Neural cell (in vitro differentiated cells): Measurements from ENCODE around the gene UTP18. TPM values are rescaled to one million over a fixed set of nuclear protein-coding genes. Genes with fewer than 3 reads are reported as not detected.
"Not testable (repeated sequence)": the region's sequence is repeated elsewhere in the genome, so short reads cannot be mapped to it uniquely, and the experiment has no call there.

Experiments used
- H2AFZ ChIP-seq: fragments of 200-600, 300-800 bp; sonication (generic), shearing (Covaris generic); 2 replicates; pipeline ENCODE4 v1.6.0; 2014; ENCODE audit warnings: low read depth, mild to moderate bottlenecking, antibody characterized with exemption, low read length, moderate library complexity
- H3F3A ChIP-seq: fragments of 200-600 bp; shearing (Covaris generic); 2 replicates; pipeline ENCODE4 v1.6.1; 2016; ENCODE audit warnings: mild to moderate bottlenecking, moderate library complexity, mixed read lengths, antibody characterized with exemption, low read length; ENCODE audit not compliant: insufficient read depth, poor library complexity, severe bottlenecking
- H3K27ac ChIP-seq: fragments of 200-600, 300-800 bp; sonication (generic), shearing (Covaris generic); 2 replicates; pipeline ENCODE4 v1.5.1; 2014; ENCODE audit warnings: mild to moderate bottlenecking, low read length, moderate library complexity
- H3K27me3 ChIP-seq: fragments of 300-800, 200-600 bp; sonication (generic), shearing (Covaris generic); 2 replicates; pipeline ENCODE4 v1.6.0; 2014; ENCODE audit warnings: mild to moderate bottlenecking, low read depth, low read length, moderate library complexity; ENCODE audit not compliant: insufficient read depth
- H3K36me3 ChIP-seq: fragments of 300-800, 200-600 bp; sonication (generic), shearing (Covaris generic); 2 replicates; pipeline ENCODE4 v1.5.1; 2014; ENCODE audit warnings: mild to moderate bottlenecking, antibody characterized with exemption, low read length, moderate library complexity; ENCODE audit not compliant: insufficient read depth
- H3K4me2 ChIP-seq: fragments of 300-800, 200-600 bp; sonication (generic), shearing (Covaris generic); 2 replicates; pipeline ENCODE4 v1.6.0; 2014; ENCODE audit warnings: mild to moderate bottlenecking, low read length
- H3K4me3 ChIP-seq: fragments of 300-800, 200-600 bp; sonication (generic), shearing (Covaris generic); 2 replicates; pipeline ENCODE4 v1.5.1; 2014; ENCODE audit warnings: mild to moderate bottlenecking, low read length, moderate library complexity
- H3K79me2 ChIP-seq: fragments of 200-600 bp; shearing (Covaris generic); replicated peaks from 2 replicates; pipeline ENCODE4 v1.6.0; 2014; ENCODE audit warnings: mild to moderate bottlenecking, low read length, moderate library complexity; ENCODE audit not compliant: insufficient read depth
- H3K9ac ChIP-seq: fragments of 300-800, 200-600 bp; sonication (generic), shearing (Covaris generic); 2 replicates; pipeline ENCODE4 v1.6.1; 2016; ENCODE audit warnings: mild to moderate bottlenecking, low read length, mixed read lengths
- H3K9me2 ChIP-seq: fragments of 200-600 bp; shearing (Covaris generic); 2 replicates; pipeline ENCODE4 v1.6.1; 2016; ENCODE audit warnings: mild to moderate bottlenecking, low read length, mixed read lengths; ENCODE audit not compliant: insufficient read depth
- H3K9me3 ChIP-seq: fragments of 200-600, 300-800 bp; sonication (generic), shearing (Covaris generic); 2 replicates; pipeline ENCODE4 v1.6.1; 2016; ENCODE audit warnings: mild to moderate bottlenecking, mixed run types, low read length, moderate library complexity, mixed read lengths
- H4K20me1 ChIP-seq: fragments of 200-600 bp; shearing (Covaris generic); 2 replicates; pipeline ENCODE4 v1.6.1; 2016; ENCODE audit warnings: mild to moderate bottlenecking, mixed run types; ENCODE audit not compliant: insufficient read depth
- EP300 ChIP-seq: fragments of 450-650 bp; conservative IDR thresholded peaks from 2 replicates; pipeline ENCODE4 v1.6.1; 2014; ENCODE audit warnings: antibody characterized with exemption, mild to moderate bottlenecking, moderate library complexity; ENCODE audit not compliant: poor library complexity, severe bottlenecking
- EZH2 ChIP-seq: fragments of 200-600, 300-800 bp; shearing (Covaris generic), sonication (generic); IDR thresholded peaks from 2 replicates; pipeline ENCODE4 v1.6.1; 2014; ENCODE audit warnings: antibody characterized with exemption, low read length, borderline replicate concordance, mild to moderate bottlenecking; ENCODE audit not compliant: insufficient read depth, poor library complexity, severe bottlenecking
- MXI1 ChIP-seq: fragments of 450-650 bp; conservative IDR thresholded peaks from 2 replicates; pipeline ENCODE4 v1.6.1; 2014; ENCODE audit warnings: antibody characterized with exemption, mild to moderate bottlenecking; ENCODE audit not compliant: poor library complexity, severe bottlenecking
- RAD21 ChIP-seq: fragments of 450-650 bp; conservative IDR thresholded peaks from 2 replicates; pipeline ENCODE4 v1.6.1; 2014; ENCODE audit warnings: antibody characterized with exemption, mild to moderate bottlenecking, moderate library complexity
- SMC3 ChIP-seq: fragments of 450-650 bp; conservative IDR thresholded peaks from 2 replicates; pipeline ENCODE4 v1.6.1; 2014; ENCODE audit warnings: antibody characterized with exemption, mild to moderate bottlenecking, moderate library complexity; ENCODE audit not compliant: poor library complexity
- TAF1 ChIP-seq: IDR thresholded peaks from 2 replicates; pipeline ENCODE4 v1.6.1; 2012; ENCODE audit warnings: low read depth
- polyA plus RNA-seq: library from polyadenylated mRNA; depleted of rRNA; stranded (reverse); fragments of >200 nt; gene quantifications from 2 replicates; pipeline ENCODE4 v1.2.3, GENCODE V29; 2014
- TF ChIP-seq, protein P1 (sequence below): fragments of 450-650 bp; IDR thresholded peaks from 2 replicates; pipeline ENCODE4 v1.5.1; 2014; ENCODE audit warnings: antibody characterized with exemption, mild to moderate bottlenecking, moderate library complexity; ENCODE audit not compliant: poor library complexity, severe bottlenecking

Gene UTP18
- polyA plus RNA-seq, 1 donor from 2014 or later: 52.1 TPM

DNA sequence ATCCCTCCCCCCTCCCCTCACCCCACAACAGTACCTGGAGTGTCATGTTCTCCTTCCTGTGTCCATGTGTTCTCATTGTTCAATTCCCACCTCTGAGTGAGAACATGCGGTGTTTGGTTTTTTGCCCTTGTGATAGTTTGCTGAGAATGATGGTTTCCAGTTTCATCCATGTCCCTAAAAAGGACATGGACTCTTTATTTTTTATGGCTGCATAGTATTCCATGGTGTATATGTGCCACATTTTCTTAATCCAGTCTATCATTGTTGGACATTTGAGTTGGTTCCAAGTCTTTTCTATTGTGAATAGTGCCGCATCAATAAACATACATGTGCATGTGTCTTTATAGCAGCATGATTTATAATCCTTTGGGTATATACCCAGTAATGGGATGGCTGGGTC lies 34.0 kb downstream of the UTP18 start:
- not testable (repeated sequence) for H3K79me2 ChIP-seq, H3K27me3 ChIP-seq, H2AFZ ChIP-seq, H3K4me3 ChIP-seq, H3K4me2 ChIP-seq, H3K27ac ChIP-seq, H3K9ac ChIP-seq, H3K9me2 ChIP-seq, H3K9me3 ChIP-seq, H3F3A ChIP-seq, H3K36me3 ChIP-seq, H4K20me1 ChIP-seq

DNA sequence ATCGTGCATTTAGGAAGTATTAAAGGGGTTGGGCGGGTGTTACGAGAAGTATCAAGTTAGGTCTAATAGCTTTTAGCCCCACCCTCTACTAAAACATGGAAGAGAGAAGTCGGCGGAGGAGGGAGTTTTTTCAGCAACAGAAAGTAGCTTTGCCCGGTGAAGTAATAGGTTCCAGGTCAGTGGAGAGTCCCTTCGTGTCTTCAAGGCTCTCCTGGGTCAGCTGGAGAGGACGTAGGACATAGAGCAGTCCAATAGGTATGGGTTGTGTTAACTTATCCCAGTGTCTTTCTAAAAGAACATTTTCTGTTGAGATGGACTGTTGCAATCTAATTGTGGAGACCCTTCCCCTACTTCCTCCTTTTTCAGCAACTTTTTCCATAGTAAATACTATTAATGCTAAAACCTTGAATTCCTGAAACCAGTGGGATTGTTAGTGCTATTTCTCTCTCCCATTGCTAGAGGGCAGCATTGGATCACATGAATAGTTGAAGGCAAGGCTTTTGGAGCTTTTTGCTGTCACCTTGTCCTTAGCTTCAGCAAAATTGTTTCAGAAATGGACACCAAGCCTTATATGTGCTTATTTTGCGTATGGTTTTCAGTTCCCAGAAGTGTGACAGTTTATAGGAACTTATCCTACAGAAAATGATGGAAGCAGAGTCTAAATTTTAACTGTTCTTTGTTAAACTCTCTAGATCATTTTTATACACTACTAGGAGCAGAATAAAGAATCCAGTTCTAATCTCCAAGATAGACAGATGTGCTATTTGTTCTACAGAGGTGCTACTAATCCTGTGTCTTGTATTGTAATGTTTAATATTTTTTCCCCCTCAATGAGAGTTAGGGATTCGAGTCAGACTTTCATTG lies 38.4 kb downstream of the UTP18 start:
- no peaks in the 10 kb centered on the region for H3K9me3 ChIP-seq
- no peak overlapping the region for H3K4me3 ChIP-seq
- TF ChIP-seq, protein P1, sequence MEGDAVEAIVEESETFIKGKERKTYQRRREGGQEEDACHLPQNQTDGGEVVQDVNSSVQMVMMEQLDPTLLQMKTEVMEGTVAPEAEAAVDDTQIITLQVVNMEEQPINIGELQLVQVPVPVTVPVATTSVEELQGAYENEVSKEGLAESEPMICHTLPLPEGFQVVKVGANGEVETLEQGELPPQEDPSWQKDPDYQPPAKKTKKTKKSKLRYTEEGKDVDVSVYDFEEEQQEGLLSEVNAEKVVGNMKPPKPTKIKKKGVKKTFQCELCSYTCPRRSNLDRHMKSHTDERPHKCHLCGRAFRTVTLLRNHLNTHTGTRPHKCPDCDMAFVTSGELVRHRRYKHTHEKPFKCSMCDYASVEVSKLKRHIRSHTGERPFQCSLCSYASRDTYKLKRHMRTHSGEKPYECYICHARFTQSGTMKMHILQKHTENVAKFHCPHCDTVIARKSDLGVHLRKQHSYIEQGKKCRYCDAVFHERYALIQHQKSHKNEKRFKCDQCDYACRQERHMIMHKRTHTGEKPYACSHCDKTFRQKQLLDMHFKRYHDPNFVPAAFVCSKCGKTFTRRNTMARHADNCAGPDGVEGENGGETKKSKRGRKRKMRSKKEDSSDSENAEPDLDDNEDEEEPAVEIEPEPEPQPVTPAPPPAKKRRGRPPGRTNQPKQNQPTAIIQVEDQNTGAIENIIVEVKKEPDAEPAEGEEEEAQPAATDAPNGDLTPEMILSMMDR: peak; percentile 87
- TF ChIP-seq EZH2 (no peak), RAD21 (peak; percentile 87), SMC3 (peak; percentile 79)
- H3K27ac ChIP-seq: no peak overlapping the region
- no peak overlapping the region for H3K9ac ChIP-seq
- no peak overlapping the region for H3K4me2 ChIP-seq
- H3K79me2 ChIP-seq: no peaks in the 10 kb centered on the region
- no peaks in the 10 kb centered on the region for H3F3A ChIP-seq
- H4K20me1 ChIP-seq: no peaks in the 10 kb centered on the region
- no peaks in the 10 kb centered on the region for H3K36me3 ChIP-seq
- H3K9me2 ChIP-seq: no peaks in the 10 kb centered on the region
- H3K27me3 ChIP-seq: no peaks in the 10 kb centered on the region
- H2AFZ ChIP-seq: no peak overlapping the region

DNA sequence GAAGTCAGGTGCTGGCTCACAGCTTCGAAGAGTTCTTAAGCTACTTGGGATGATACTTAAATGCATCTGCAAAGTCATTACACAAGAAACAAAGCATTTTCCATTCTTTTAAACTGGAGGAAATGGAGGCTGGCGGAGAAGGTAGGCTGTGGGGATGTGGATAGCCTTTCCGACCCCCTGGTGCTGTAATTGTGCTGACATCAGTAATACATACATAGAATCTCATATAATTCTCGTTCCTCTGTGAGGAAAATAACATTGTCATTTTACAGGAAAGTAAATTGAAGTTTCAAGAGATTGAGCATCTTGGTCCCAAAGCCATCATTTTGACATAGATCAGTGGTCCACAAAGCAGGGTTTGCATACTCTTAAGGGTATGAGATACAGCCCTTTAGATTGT lies 39.5 kb downstream of the UTP18 start:
- Histone ChIP-seq H3K36me3 (no peaks in the 10 kb centered on the region), H3K9me2 (no peaks in the 10 kb centered on the region), H3K27ac (no peak overlapping the region), H3K9me3 (no peaks in the 10 kb centered on the region), H2AFZ (no peak overlapping the region), H3K79me2 (no peaks in the 10 kb centered on the region), H3K4me3 (no peak overlapping the region), H3K27me3 (no peaks in the 10 kb centered on the region), H3K9ac (no peak overlapping the region), H3F3A (no peaks in the 10 kb centered on the region), H4K20me1 (no peaks in the 10 kb centered on the region), H3K4me2 (no peak overlapping the region)
- no peak for TF ChIP-seq EP300
- TF ChIP-seq TAF1: no peak
- TF ChIP-seq SMC3: no peak
- no peak for TF ChIP-seq MXI1
